BLaER1 treated with 17β-estradiol and CSF1 and Interleukin-3, amounts not matched to agents 10 nM and 100 nM (cell line): ENCODE data around the gene FLOT1.
"Not testable (repeated sequence)": the region's sequence is repeated elsewhere in the genome, so short reads cannot be mapped to it uniquely, and the experiment has no call there.

ENCODE experiments used
- H3K27ac ChIP-seq, 11 experiments: shearing (Covaris generic); formaldehyde crosslinking; 2 replicates each; pipeline ENCODE4 v1.8.1; 2022
- H3K27me3 ChIP-seq, 11 experiments: shearing (Covaris generic); formaldehyde crosslinking; 2 replicates each; pipeline ENCODE4 v1.8.1; 2022
- H3K36me3 ChIP-seq, 11 experiments: shearing (Covaris generic); formaldehyde crosslinking; 2 replicates each; pipeline ENCODE4 v1.8.1; 2022
- H3K4me1 ChIP-seq, 10 experiments: shearing (Covaris generic); formaldehyde crosslinking; 2 replicates each; pipeline ENCODE4 v1.8.1; 2022
- H3K4me2 ChIP-seq, 11 experiments: shearing (Covaris generic); formaldehyde crosslinking; 2 replicates each; pipeline ENCODE4 v1.8.1; 2022
- H3K4me3 ChIP-seq, 10 experiments: shearing (Covaris generic); formaldehyde crosslinking; 2 replicates each; pipeline ENCODE4 v1.8.1; 2022
- H3K9ac ChIP-seq, 11 experiments: shearing (Covaris generic); formaldehyde crosslinking; 2 replicates each; pipeline ENCODE4 v1.8.1; 2022
- H3K9me3 ChIP-seq, 11 experiments: shearing (Covaris generic); formaldehyde crosslinking; replicated peaks in 1 of 11; 2 replicates each; pipeline ENCODE4 v1.8.1; 2022
- H4K20me1 ChIP-seq, 11 experiments: shearing (Covaris generic); formaldehyde crosslinking; 2 replicates each; pipeline ENCODE4 v1.8.1; 2022
- Cebpa-rat ChIP-seq, 11 experiments: shearing (Covaris generic); IDR thresholded peaks; 2 replicates each; pipeline ENCODE4 v1.8.1; 2022

The FLOT1 gene

GRCh38 chr6:30769088-30769852, 26.8 kb upstream of the FLOT1 start:
- Histone ChIP-seq H3K9ac (peak overlapping the region; percentile 74 to 87 (median 83); a peak in 21 of 22 replicates), H3K4me1 (peaks cover 42 to 100% (median 78%) of the 10 kb centered on the region in 10 experiments), H3K36me3 (no peaks in the 10 kb centered on the region), H4K20me1 (no peaks in the 10 kb centered on the region), H3K27ac (peak overlapping the region; percentile 86 to 97 (median 94)), H3K4me2 (peak overlapping the region; percentile 82 to 97 (median 92)), H3K27me3 (no peaks in the 10 kb centered on the region), H3K9me3 (peaks cover 0 to 7% (median 5%) of the 10 kb centered on the region in 11 experiments; a peak in 9 of 22 replicates), H3K4me3 (peak overlapping the region in 9 of 10 experiments; percentile 8 to 62 (median 50); a peak in 17 of 20 replicates)
- peak; percentile 54 to 95 (median 82); a peak in 18 of 22 replicates for TF ChIP-seq Cebpa-rat (IDR thresholded peaks at IDR 0.05)

GRCh38 chr6:30768634-30769087, 26.2 kb upstream of the FLOT1 start:
- Histone ChIP-seq H3K27me3 (no peaks in the 10 kb centered on the region), H3K27ac (peak overlapping the region; percentile 86 to 97 (median 94)), H3K9ac (peak overlapping the region; percentile 74 to 87 (median 83); a peak in 21 of 22 replicates), H3K36me3 (no peaks in the 10 kb centered on the region), H3K4me3 (peak overlapping the region in 9 of 10 experiments; percentile 8 to 62 (median 50); a peak in 16 of 20 replicates), H3K4me1 (peaks cover 48 to 100% (median 78%) of the 10 kb centered on the region in 10 experiments), H3K4me2 (peak overlapping the region; percentile 82 to 97 (median 92)), H4K20me1 (no peaks in the 10 kb centered on the region), H3K9me3 (peaks cover 0 to 7% (median 5%) of the 10 kb centered on the region in 11 experiments; a peak in 9 of 22 replicates)
- TF ChIP-seq Cebpa-rat (IDR thresholded peaks at IDR 0.05) = no peak

- peak overlapping the region; percentile 86 to 97 (median 94); a peak in 21 of 22 replicates for H3K27ac ChIP-seq
Measured at GRCh38 chr6:30767944-30768301, 25.4 kb upstream of the FLOT1 start.

GRCh38 chr6:30767158-30767943, 24.9 kb upstream of the FLOT1 start:
- no peak for TF ChIP-seq Cebpa-rat (IDR thresholded peaks at IDR 0.05)
- Histone ChIP-seq H4K20me1 (no peaks in the 10 kb centered on the region), H3K27ac (peak overlapping the region in 10 of 11 experiments; percentile 90 to 97 (median 94); a peak in 20 of 22 replicates), H3K4me1 (peaks cover 51 to 94% (median 70%) of the 10 kb centered on the region in 10 experiments), H3K36me3 (no peaks in the 10 kb centered on the region), H3K4me2 (peak overlapping the region; percentile 82 to 97 (median 92)), H3K27me3 (no peaks in the 10 kb centered on the region), H3K9ac (peak overlapping the region in 4 of 11 experiments; percentile 27 to 87 (median 56); a peak in 10 of 22 replicates), H3K9me3 (peaks cover 0 to 7% (median 5%) of the 10 kb centered on the region in 11 experiments; a peak in 9 of 22 replicates), H3K4me3 (no peak overlapping the region)

More at GRCh38 chr6:30767944-30768301, 25.4 kb upstream of the FLOT1 start:
- H3K4me3 ChIP-seq = no peak overlapping the region
- H3K36me3 ChIP-seq = no peaks in the 10 kb centered on the region
- peaks cover 51 to 100% (median 76%) of the 10 kb centered on the region in 10 experiments for H3K4me1 ChIP-seq
- no peaks in the 10 kb centered on the region for H4K20me1 ChIP-seq
- no peaks in the 10 kb centered on the region for H3K27me3 ChIP-seq
- peak overlapping the region; percentile 82 to 97 (median 92) for H3K4me2 ChIP-seq
- H3K9me3 ChIP-seq = peaks cover 0 to 7% (median 5%) of the 10 kb centered on the region in 11 experiments; a peak in 9 of 22 replicates
- TF ChIP-seq Cebpa-rat (IDR thresholded peaks at IDR 0.05) = no peak
- H3K9ac ChIP-seq = peak overlapping the region in 8 of 11 experiments; percentile 79 to 87 (median 83); a peak in 11 of 22 replicates

- Histone ChIP-seq H3K4me1 (peaks cover 51 to 94% (median 66%) of the 10 kb centered on the region in 10 experiments), H4K20me1 (no peaks in the 10 kb centered on the region), H3K36me3 (no peaks in the 10 kb centered on the region), H3K9me3 (peaks cover 0 to 7% (median 5%) of the 10 kb centered on the region in 11 experiments; a peak in 9 of 22 replicates), H3K27me3 (no peaks in the 10 kb centered on the region), H3K4me3 (no peak overlapping the region), H3K27ac (peak overlapping the region in 8 of 11 experiments; percentile 90 to 97 (median 95); a peak in 13 of 22 replicates), H3K4me2 (peak overlapping the region in 9 of 11 experiments; percentile 82 to 97 (median 94); a peak in 14 of 22 replicates), H3K9ac (0 out of 22 replicates have a peak overlapping the region, but pooled peaks of 1 of the 11 experiments have one; percentile 27)
- TF ChIP-seq Cebpa-rat (IDR thresholded peaks at IDR 0.05) = no peak
Measured at GRCh38 chr6:30766461-30767157, 24.1 kb upstream of the FLOT1 start.

- not testable (repeated sequence) for H3K4me3 ChIP-seq, H3K27ac ChIP-seq, H3K9ac ChIP-seq, H3K36me3 ChIP-seq, H4K20me1 ChIP-seq, H3K9me3 ChIP-seq, H3K27me3 ChIP-seq
- Histone ChIP-seq H3K4me2 (peak overlapping the region in 2 of 11 experiments; percentile 82 to 91; a peak in 2 of 22 replicates), H3K4me1 (peaks cover 46 to 94% (median 61%) of the 10 kb centered on the region in 10 experiments)
Measured at GRCh38 chr6:30765495-30765894, 23.0 kb upstream of the FLOT1 start.

- not testable (repeated sequence) for H3K36me3 ChIP-seq, H3K27me3 ChIP-seq, H4K20me1 ChIP-seq, H3K4me3 ChIP-seq
- peak overlapping the region; percentile 19 to 65 (median 45); a peak in 18 of 22 replicates for H3K4me2 ChIP-seq
- peak overlapping the region in 6 of 11 experiments; percentile 5 to 31 (median 24); a peak in 4 of 22 replicates for H3K9ac ChIP-seq
- peaks cover 39 to 94% (median 61%) of the 10 kb centered on the region in 10 experiments for H3K4me1 ChIP-seq
- peaks cover 3 to 18% (median 12%) of the 10 kb centered on the region in 11 experiments; a peak in 16 of 22 replicates for H3K9me3 ChIP-seq
- peak overlapping the region in 9 of 11 experiments; percentile 16 to 66 (median 48); a peak in 11 of 22 replicates for H3K27ac ChIP-seq
Measured at GRCh38 chr6:30764490-30765043, 22.1 kb upstream of the FLOT1 start.
